Stimulated activated naive CD4-positive, alpha-beta T cell (primary cell): ENCODE results near the gene PIK3C2A.

Experiments used
- DNase-seq, 6 experiments: peaks; one replicate each; lab custom pipeline; 2025; lab: John Stamatoyannopoulos, UW

The PIK3C2A gene

GRCh38 chr11:17217401-17217800, 9.6 kb upstream of the PIK3C2A start:
- no peak for DNase-seq

GRCh38 chr11:17214338-17214737, 6.6 kb upstream of the PIK3C2A start:
- DNase-seq = no peak

- no peak for DNase-seq
Measured at GRCh38 chr11:17211286-17211685, 3.5 kb upstream of the PIK3C2A start.

- no peak for DNase-seq
Measured at GRCh38 chr11:17209939-17210245, 2.1 kb upstream of the PIK3C2A start.

- peak in 4 of 6 experiments; percentile 45 to 75 (median 53) for DNase-seq
Measured at GRCh38 chr11:17208257-17208999, 642 bp upstream of the PIK3C2A start.

- no peak for DNase-seq
Measured at GRCh38 chr11:17206463-17206862, 1.3 kb downstream of the PIK3C2A start.

GRCh38 chr11:17197431-17197898, 10.3 kb downstream of the PIK3C2A start:
- DNase-seq = no peak

- no peak for DNase-seq
Measured at GRCh38 chr11:17188675-17189074, 19.1 kb downstream of the PIK3C2A start.

GRCh38 chr11:17186932-17187692, 20.7 kb downstream of the PIK3C2A start:
- DNase-seq = no peak

GRCh38 chr11:17185938-17186337, 21.8 kb downstream of the PIK3C2A start:
- DNase-seq = no peak

- no peak for DNase-seq
Measured at GRCh38 chr11:17184882-17185587, 22.8 kb downstream of the PIK3C2A start.

- DNase-seq = no peak
Measured at GRCh38 chr11:17183836-17184235, 23.9 kb downstream of the PIK3C2A start.

- no peak for DNase-seq
Measured at GRCh38 chr11:17179970-17180369, 27.8 kb downstream of the PIK3C2A start.

- no peak for DNase-seq
Measured at GRCh38 chr11:17173332-17173731, 34.5 kb downstream of the PIK3C2A start.

- no peak for DNase-seq
Measured at GRCh38 chr11:17171916-17172315, 35.9 kb downstream of the PIK3C2A start.

- DNase-seq = no peak
Measured at GRCh38 chr11:17171343-17171742, 36.4 kb downstream of the PIK3C2A start.

- no peak for DNase-seq
Measured at GRCh38 chr11:17169876-17170275, 37.9 kb downstream of the PIK3C2A start.

GRCh38 chr11:17165247-17165890, 42.4 kb downstream of the PIK3C2A start:
- DNase-seq = no peak

- no peak for DNase-seq
Measured at GRCh38 chr11:17164361-17165246, 43.2 kb downstream of the PIK3C2A start.

- no peak for DNase-seq
Measured at GRCh38 chr11:17163736-17164135, 44.0 kb downstream of the PIK3C2A start.

GRCh38 chr11:17163291-17163690, 44.5 kb downstream of the PIK3C2A start:
- DNase-seq = no peak
